Stimulated activated CD8-positive, alpha-beta memory T cell treated with anti-CD3 and anti-CD28 coated beads, Interleukin-7, amount 100 ng/mL, for 48 hours (primary cell): Measurements from ENCODE around the gene TBX19.
A peak's percentile ranks its signal among the peaks of the same experiment; 100 is the strongest.

ENCODE experiments used
- DNase-seq, 2 donors: peaks; one replicate each; pipeline ENCODE4 v3.0.0-alpha.2; 2020; ENCODE audit warnings: low read depth in 1 of 2; ENCODE audit errors: extremely low read depth in 1 of 2

The TBX19 gene

DNA sequence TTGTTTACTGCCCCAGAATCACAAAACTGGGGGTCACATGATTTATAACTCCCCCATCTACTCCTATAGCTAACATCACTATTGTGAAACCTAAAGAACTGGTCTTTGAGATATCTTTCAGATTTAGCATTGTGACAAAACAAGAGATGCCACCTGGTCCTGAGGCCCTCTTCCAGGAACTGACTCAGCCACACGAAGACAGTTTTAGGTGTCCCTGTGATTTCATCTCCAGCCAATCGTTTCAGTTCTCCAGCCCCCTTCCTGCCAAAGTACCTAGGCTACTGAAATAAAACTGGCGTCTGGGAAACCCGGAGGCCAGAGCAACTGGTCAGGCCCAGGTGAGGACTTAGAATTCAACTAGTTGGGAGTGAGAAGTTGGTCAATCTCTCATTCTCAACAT, 36.6 kb downstream of the TBX19 start:
- DNase-seq: no peak

DNA sequence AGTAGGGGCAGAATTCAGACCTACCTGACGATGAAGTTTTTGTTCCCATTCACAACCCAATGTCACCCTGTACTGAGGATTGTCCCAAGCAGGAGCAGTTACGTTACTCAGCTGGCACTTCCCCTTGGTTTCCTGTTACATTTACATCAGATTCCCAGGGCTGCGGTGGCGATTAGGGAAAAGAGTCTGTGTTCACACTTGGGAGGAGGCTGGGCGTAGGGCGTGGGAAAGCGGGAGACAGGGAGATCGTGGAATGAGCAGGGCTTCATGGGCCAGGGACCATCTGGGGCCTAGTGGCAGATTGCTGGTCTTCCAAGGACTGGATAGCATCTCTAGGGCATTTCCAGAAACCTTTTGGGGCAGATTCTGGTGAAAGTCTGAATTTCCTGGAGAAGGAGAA, 39.0 kb downstream of the TBX19 start:
- no peak for DNase-seq

DNA sequence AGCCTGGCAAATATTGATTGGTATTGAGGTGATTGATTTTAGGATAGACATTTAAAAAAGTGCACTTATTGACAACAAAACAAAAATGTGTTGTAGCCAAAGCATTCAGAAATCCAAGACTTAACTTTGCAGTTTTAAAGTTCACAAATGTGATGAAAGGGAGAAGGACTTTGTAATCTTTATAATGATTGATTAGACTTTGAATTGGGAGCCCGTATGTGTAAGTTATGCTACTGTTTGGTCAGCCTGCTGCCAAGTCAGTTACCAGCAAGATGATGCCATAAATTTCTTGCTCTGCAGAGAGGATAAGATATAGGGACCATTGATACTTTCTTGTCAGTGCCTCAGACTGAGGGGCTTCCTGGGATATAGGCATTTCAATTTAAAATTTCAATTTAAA, 39.5 kb downstream of the TBX19 start:
- DNase-seq: no peak

DNA sequence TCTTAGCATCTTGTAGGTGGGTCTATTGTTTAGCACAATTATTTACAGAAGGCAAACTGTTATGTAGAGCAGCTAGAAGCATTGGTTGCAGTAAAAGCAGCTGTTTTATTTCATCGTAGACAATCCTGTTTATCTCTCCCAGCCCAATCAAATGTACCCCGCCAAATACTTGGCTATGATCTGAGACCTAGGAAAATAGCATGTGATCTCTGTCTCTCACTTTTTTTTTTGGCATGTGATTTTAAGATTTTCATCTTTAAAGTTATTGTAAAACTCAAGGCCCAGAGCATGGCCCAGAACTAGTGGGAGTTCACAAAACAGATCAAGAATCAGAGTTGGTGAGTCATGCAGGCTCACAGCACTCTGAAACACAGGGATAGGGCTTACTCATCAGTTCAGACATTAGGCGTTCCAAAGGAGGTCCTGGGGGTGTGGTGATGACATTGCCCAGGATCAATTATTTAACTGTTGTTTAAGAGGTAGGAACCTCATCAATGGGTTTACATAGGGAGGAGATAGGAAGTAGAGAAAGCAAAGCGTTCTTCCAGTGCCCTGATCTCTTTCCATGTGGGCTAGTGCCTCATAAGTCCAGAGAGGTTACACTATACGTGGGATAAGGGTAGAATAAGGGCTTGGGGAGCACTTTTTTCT, 40.2 kb downstream of the TBX19 start:
- peak in 1 of 2 donors; percentile 20 for DNase-seq

DNA sequence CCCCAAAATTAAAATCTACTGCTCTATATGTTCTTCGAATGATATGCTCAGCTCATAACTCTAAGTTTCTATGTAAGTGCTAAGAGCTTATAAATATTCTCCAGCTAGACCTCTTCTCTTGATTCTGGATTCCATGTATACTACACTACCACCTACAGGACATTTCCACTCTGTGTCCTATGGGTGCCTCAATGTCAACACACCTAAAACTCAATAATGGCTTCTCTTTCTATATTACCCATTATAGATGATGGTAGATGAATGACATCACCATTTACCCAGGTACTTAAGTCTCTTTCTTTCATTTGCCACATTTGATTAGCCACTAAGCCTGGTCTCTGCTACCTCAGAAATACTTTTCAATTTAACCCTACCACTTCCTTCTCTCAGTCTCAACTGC, 41.3 kb downstream of the TBX19 start:
- DNase-seq: no peak

DNA sequence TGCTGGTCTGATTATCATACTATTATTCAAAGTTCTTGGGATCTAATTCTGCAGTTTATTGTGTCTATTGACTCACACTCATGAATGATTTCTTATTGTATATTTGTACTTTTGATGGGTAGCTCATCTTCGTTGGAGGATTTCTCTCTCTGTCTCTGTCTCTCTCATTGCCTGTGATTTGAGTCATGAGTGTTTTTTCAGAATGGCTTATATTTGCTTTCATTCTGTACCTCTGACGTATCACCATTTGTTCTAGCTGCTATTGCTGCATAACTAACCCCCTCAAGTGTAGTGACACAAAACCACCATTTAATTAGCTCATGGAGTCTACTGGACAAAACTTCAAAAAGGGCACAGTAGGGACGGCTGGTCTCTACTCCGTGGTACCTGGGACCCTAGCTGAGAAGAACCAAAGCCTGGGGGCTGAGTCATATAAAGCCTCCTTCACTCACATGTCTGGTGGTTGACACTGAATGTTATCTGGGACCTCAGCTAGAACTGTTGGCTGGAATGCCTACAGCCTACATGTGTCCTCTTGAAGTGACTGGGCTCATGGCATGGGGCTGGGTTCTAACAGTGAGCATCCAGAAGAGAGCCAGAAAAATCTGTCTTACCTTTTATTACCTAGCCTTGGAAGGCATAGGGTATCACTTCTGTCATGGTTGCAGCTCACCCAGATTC, 44.2 kb downstream of the TBX19 start:
- DNase-seq: no peak

DNA sequence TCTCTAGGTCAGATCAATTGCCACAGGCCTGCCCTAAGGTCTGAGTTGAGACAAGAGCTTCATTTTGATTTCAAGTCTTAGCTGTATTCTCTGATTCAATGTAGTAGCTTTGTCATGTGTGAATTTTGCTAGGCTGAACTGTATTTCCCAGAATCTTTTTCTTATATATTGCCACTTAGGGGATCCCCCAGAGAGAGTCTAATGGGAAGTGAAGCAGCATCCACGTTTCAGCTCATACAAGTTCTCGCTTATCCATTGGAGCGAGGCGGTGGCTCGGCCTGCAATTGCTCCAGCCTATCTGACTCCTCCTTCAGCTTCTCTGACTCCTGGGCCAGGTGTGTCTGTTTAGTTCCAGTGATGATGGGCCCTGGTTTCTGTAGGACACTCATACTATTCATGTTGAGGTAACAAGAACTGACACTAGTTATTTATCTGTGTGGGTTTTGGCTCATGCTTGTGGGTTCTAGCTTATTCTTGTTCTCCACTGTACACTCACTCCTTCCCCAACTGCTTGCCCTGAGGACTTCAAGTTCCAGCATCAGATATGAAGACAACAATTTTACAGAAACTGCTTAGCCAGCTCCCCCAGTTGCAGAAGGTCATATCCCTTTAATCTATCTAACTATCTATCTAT, 48.2 kb downstream of the TBX19 start:
- DNase-seq: no peak

DNA sequence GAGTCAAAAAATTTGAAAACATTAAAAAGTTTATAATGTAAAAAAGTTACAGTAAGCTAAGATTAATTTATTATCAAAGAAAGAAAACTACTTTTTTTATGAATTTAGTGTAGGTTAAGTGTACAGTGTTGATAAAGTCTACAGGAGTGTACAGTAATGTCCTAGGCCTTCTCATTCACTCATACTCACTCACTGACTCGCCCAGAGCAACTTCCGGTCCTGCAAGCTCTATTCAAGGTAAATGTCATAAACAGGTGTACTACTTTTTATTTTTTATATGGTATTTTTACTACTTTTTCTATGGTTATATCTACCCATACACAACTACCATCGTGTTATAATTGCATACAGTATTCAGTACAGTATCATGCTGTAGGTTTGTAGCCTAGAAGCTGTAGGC, 49.6 kb downstream of the TBX19 start:
- DNase-seq: no peak

DNA sequence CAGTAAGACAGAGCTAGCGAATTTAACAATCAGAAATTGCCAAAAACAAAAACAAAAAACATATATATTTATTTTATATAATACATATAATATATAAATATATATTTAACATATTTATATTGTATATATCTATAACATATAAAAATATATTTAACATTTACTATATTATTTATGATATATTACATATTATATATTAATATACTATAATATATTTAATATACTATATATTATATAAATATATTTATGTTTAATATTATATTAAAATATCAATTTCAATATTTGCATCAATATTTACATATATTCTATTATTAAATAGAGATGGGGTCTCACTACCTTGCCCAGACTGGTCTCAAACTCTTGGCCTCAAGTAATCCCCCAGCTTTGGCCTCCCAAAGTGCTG, 50.9 kb downstream of the TBX19 start:
- no peak for DNase-seq

DNA sequence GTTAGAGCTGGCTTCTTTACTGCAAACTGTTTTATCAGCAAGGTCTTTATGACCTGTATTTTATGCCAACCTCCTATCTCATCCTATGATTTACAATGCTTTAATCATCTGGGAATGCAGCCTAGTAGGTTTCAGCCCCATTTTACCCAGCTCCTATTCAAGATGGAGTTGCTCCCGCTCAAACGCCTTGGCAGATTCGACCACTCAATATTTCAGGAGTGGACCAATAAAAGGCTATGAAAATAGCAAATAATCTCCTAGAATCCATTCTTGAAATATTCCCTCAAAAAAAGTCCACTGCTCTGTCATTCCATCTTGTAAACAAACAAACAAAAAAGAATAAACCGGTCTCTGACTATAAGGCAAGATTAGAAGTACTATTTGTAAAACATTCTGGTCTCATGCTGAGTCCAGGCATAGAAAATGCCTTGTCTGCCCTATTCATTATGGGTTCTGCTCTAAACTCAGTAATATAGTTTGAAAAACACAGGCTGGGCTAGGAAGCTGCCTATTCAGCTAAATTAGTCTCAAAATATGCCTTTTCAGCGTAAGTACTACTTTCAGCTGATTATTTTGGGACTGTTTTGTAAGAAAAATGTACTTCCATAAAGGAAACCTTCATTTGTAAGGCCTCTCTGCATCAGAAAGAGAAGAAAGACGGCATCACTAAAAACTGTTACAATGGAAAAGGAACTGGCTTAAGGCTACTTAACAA, 53.0 kb downstream of the TBX19 start:
- no peak for DNase-seq

DNA sequence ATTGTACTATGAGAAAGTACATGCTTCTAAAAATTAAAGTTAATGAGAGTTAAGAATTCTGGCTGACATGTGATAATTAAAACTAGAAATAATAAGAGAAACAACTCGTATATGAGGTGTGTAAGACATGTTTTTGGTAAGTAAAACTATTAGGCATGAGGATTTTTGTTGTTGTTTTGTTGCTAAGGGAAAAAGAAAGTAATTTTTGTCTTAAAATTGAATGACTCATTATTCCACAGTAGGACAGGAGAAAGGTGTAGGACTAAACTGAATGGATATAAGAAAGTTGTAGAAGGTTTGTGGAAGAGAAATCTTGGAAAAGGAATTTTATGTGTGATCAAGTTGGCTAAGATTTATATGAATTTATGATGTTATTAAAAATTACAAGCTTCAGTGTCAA, 54.8 kb downstream of the TBX19 start:
- DNase-seq: no peak

DNA sequence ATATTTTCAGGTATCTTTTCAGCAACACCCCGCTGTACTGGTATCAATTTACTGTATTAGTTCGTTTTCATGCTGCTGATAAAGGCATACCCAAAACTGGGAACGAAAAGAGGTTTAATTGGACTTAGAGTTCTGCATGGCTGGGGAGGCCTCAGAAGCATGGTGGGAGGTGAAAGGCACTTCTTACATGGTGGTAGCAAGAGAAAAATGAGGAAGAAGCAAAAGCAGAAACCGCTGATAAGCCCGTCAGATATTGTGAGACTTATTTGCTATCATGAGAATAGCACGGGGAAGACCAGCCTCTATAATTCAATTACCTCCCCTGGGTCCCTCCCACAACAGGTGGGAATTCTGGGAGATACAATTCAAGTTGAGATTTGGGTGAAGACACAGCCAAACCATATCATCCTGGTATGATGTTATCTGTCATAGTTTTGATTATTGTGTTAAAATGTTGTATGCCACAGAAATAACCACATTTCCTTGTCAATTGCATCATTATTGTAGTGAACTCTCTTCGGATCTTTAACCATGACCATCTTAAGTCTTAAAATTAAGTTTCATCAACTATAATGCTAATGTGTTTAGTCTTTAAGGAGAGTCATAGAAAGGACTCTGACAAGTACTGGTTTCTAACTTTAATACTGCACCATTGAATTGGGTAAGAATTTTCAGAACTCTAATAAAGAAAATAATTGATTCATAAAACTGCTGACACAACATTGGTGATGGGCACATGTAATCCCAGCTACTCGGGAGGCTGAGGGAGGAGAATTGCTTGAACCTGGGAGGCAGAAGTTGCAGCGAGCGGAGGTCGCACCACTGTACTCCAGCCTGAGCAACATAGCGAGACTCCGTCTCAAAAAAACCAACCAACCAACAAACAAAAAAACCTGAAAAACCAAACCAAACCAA, 58.2 kb downstream of the TBX19 start:
- DNase-seq: no peak

DNA sequence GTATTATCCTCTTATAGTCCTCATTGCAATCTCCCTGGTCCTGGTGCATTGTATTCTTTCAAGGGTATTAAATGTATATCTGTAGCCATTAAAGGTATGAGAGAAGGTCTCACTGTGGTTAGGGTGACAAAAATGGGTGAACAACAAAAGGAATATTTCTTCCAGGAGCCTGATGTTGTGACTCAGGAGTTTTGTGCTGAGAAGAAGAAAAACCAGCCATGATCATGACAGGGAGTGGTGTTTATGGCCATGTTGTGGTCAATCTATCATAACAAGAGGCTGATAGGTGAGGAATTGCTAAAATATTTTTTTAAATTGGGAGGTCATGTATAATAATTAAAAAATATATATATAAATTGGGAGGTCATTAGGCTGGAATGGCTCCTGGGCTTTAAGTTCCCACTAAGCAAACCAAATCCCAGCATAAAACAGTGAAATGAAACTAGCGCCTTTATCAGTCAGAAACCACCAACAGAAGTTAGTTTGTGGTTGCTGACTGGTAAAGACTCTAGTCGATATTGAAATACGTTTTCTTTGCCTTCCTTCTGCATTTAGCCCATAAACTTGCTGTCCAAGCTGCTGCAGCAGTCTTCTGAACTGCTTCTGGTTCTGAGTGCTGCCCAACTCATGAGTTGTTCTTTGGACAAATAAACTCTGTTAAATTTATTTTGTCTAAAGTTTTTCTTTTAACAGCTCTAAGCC, 60.3 kb downstream of the TBX19 start:
- no peak for DNase-seq

DNA sequence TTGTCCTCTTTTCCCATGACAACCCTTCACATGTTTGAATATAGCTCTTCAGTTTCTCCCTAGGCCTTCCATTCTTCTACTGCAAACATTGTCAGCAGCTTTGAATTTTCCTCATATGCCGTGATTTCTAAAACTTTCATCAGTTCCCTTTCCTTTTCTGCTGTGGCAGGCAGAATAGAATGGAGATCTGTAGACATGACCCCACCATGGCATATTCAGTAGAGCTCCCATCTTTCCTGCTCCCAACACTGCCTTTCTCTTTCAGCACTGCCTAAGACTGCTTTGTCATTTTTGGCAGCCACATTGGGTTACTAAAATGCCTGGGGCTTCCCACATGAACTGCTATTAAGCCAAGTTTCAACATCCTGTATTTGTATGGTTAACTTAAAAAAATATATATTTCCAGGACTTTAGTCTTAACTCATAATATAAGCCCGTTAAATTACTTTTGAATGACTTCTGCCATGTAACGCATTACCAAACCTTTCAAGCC, 60.9 kb downstream of the TBX19 start:
- DNase-seq: no peak

DNA sequence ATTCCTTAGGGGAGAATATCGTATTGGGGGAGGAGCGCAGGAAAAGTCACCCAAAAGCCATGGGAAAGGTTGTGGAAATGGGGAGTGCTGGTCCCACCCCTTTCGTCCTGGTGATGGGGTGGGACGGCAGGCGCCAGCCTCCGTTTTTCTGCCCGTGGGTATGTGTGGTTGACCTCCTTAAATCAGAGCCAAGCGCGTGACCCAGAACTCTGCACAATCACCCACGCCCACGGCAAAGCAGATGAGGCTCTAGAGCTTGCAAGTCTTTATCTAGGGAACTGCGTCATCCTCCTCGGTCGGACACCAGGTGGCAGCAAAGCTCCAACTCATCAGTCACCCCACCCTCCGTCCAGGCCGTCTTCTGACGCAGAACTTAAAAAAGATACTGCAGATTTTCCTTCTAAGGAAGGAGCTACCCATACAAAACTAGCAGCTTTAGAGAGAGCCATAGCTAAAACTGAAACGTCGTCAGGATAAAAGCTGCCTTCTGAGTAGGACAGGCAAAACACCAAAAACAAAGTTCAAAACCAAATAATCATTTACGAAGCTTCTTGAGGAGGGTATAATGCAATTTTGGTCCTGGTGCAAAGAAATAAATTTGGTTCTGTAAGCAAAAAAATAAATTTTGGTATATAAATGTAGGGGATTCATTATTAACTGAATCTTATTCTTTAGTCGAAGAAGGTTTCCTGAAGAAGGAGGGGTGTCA, 62.0 kb downstream of the TBX19 start:
- peak; percentile 66 to 87 for DNase-seq

DNA sequence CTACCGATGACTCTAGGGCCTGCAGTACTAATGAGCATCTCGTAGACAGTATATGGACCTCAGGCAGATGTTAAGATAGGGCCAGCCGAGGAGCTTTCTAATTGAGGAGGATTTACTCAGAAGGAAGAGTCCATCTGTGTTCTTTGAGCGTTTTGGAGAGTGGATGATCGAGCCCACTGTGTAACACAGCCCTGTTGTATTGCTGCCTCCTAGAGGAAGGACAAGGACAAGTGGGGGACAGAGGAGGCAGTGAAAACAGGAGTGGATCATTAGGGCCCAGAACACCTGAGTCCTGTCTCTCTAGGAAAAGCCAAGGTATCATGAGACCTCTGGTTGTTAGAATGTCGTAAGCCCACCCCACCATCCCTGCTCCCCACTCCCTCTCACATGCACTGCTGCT, 62.9 kb downstream of the TBX19 start:
- DNase-seq: no peak

DNA sequence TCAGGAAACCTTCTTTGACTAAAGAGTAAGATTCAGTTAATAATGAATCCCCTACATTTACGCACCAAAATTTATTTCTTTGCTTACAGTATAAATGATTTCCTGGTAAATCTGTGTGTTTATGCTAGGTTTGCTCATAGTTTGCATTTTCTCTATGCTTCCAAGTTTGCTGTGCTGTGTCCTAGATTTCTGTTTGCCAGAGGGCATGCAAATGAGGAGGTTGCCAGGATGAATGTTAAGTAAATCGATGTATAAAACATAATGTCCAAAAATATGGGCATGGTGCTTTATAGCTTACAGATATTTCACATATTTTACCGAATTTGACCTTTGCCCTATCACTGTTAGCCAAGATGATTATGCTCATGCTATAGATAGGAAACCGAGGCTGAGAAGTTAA, 63.8 kb downstream of the TBX19 start:
- DNase-seq: no peak

DNA sequence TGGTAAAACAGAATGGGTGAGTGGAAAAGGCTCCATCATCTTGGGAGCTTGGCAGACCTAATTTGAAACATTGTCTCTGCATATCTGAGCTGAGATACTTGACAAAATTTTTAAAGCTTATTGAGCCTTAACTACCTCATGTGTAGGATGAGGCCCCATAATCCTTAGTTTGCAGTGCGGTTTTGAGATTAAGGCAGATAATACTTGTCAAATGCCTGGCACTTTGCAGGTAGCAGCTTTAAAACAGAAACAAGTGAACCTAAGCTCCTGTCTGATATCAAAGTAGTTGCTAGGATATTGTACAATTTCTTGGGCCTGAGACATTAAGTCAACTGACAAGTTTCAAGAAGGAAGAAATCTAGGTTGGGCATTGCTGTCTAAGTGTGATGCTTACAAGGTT, 65.3 kb downstream of the TBX19 start:
- DNase-seq: no peak

DNA sequence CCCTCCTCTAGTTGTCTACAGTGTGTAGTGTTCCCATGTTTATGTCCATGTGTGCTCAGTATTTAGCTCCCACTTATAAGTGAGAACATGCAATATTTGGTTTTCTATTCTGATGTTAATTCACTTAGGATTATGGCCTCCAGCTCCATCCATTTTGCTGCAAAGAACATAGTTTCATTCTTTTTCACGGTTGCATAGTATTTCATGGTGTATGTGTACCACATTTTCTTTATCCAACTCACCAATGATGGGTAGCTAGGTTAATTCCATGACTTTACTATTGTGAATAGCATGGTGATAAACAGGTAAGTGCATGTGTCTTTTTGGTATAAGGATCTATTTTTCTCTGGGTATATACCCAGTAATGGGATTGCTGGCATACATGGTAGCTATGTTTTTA, 67.0 kb downstream of the TBX19 start:
- DNase-seq: no peak
